WTC11 (cell line): Measurements from ENCODE around the gene MAEA. TPM values are rescaled to one million over a fixed set of nuclear protein-coding genes. Genes with fewer than 3 reads are reported as not detected.

Experiments
- ATAC-seq: fragments of 200-7000 bp; cut with Tn5 transposase; 2 replicates; pipeline ENCODE4 v1.10.0; 2021; ENCODE audit warnings: mild to moderate bottlenecking, moderate library complexity
- CTCF ChIA-PET: fragments of 300-600 bp; sonication (Branson Sonifier 250); formaldehyde crosslinking; loops from one replicate; lab custom pipeline; 2021; ENCODE audit warnings: antibody characterized with exemption; lab: Charles Lee
- POLR2A ChIA-PET: fragments of 350-600 bp; sonication (Branson Sonifier 250); formaldehyde crosslinking; loops from one replicate; lab custom pipeline; 2021; ENCODE audit warnings: antibody characterized with exemption; lab: Charles Lee
- DNase-seq: peaks from one replicate; pipeline ENCODE4 v3.0.0; 2021; ENCODE audit warnings: low spot score
- H3K27ac Mint-ChIP-seq: 2 replicates; pipeline ENCODE4 v1.8.0; 2021; ENCODE audit warnings: mixed read lengths
- H3K27me3 Mint-ChIP-seq: 2 replicates; pipeline ENCODE4 v1.8.0; 2021; ENCODE audit warnings: low read depth, mild to moderate bottlenecking, moderate library complexity, mixed read lengths
- H3K36me3 Mint-ChIP-seq: 2 replicates; pipeline ENCODE4 v1.8.0; 2021; ENCODE audit warnings: mixed read lengths
- H3K4me1 Mint-ChIP-seq: 2 replicates; pipeline ENCODE4 v1.8.0; 2022; ENCODE audit warnings: mixed read lengths
- H3K4me3 Mint-ChIP-seq: 2 replicates; pipeline ENCODE4 v1.8.0; 2021; ENCODE audit warnings: mild to moderate bottlenecking, moderate library complexity, mixed read lengths
- H3K9me3 Mint-ChIP-seq: 2 replicates; pipeline ENCODE4 v1.8.0; 2021; ENCODE audit warnings: mixed read lengths
- CREM ChIP-seq: sonication (generic); formaldehyde crosslinking; IDR thresholded peaks from 2 replicates; pipeline ENCODE4 v1.8.1; 2022; ENCODE audit warnings: mild to moderate bottlenecking, missing genetic modification reagents, moderate library complexity
- ESRRA ChIP-seq: sonication (generic); formaldehyde crosslinking; IDR thresholded peaks from 2 replicates; pipeline ENCODE4 v1.8.1; 2022; ENCODE audit warnings: mild to moderate bottlenecking, missing genetic modification reagents, borderline replicate concordance
- FOXK1 ChIP-seq: sonication (generic); formaldehyde crosslinking; IDR thresholded peaks from 2 replicates; pipeline ENCODE4 v1.8.0; 2022; ENCODE audit warnings: mild to moderate bottlenecking, moderate library complexity, missing genetic modification reagents
- GTF2I ChIP-seq: fragments of 250-450 bp; sonication (Bioruptor Pico); conservative IDR thresholded peaks from 2 replicates; pipeline ENCODE4 v1.4.0; 2021; ENCODE audit warnings: mild to moderate bottlenecking
- NFE2L1 ChIP-seq: sonication (generic); formaldehyde crosslinking; IDR thresholded peaks from 2 replicates; pipeline ENCODE4 v1.8.1; 2023; ENCODE audit warnings: missing genetic modification reagents
- NR1H2 ChIP-seq: sonication (generic); formaldehyde crosslinking; IDR thresholded peaks from 2 replicates; pipeline ENCODE4 v1.9.0; 2021; ENCODE audit warnings: mild to moderate bottlenecking, moderate library complexity, missing genetic modification reagents
- NR2C2 ChIP-seq: sonication (generic); formaldehyde crosslinking; IDR thresholded peaks from 2 replicates; pipeline ENCODE4 v1.8.0; 2022; ENCODE audit warnings: mild to moderate bottlenecking, missing genetic modification reagents
- PRRX2 ChIP-seq: fragments of 250-450 bp; sonication (Bioruptor Pico); IDR thresholded peaks from 2 replicates; pipeline ENCODE4 v1.8.0; 2021; ENCODE audit warnings: mild to moderate bottlenecking
- SOX15 ChIP-seq: fragments of 250-450 bp; sonication (Bioruptor Pico); IDR thresholded peaks from 2 replicates; pipeline ENCODE4 v1.9.0; 2021; ENCODE audit warnings: mild to moderate bottlenecking
- ZNF121 ChIP-seq: sonication (generic); formaldehyde crosslinking; IDR thresholded peaks from 2 replicates; pipeline ENCODE4 v1.8.0; 2023; ENCODE audit warnings: missing genetic modification reagents
- ZNF263 ChIP-seq: sonication (generic); formaldehyde crosslinking; IDR thresholded peaks from 2 replicates; pipeline ENCODE4 v1.8.1; 2022; ENCODE audit warnings: low read depth, mild to moderate bottlenecking, moderate library complexity, missing genetic modification reagents
- total RNA-seq: library from RNA; stranded (reverse); gene quantifications from 3 replicates; pipeline ENCODE4 v1.2.3, GENCODE V29; 2021
- TF ChIP-seq, protein P1 (sequence below): sonication (generic); formaldehyde crosslinking; IDR thresholded peaks from 2 replicates; pipeline ENCODE4 v1.8.0; 2022; ENCODE audit warnings: mild to moderate bottlenecking, missing genetic modification reagents
- TF ChIP-seq, protein P2 (sequence below): sonication (generic); formaldehyde crosslinking; IDR thresholded peaks from 2 replicates; pipeline ENCODE4 v1.8.1; 2023; ENCODE audit warnings: mild to moderate bottlenecking, missing genetic modification reagents, borderline replicate concordance
- TF ChIP-seq, protein P3 (sequence below): sonication (generic); formaldehyde crosslinking; IDR thresholded peaks from 2 replicates; pipeline ENCODE4 v1.8.1; 2023; ENCODE audit warnings: mild to moderate bottlenecking, missing genetic modification reagents
- TF ChIP-seq, protein P4 (sequence below): sonication (generic); formaldehyde crosslinking; IDR thresholded peaks from 2 replicates; pipeline ENCODE4 v1.8.0; 2022; ENCODE audit warnings: mild to moderate bottlenecking, missing genetic modification reagents

Gene MAEA
- total RNA-seq, 1 experiment from 2014 or later = 86.9 TPM

DNA sequence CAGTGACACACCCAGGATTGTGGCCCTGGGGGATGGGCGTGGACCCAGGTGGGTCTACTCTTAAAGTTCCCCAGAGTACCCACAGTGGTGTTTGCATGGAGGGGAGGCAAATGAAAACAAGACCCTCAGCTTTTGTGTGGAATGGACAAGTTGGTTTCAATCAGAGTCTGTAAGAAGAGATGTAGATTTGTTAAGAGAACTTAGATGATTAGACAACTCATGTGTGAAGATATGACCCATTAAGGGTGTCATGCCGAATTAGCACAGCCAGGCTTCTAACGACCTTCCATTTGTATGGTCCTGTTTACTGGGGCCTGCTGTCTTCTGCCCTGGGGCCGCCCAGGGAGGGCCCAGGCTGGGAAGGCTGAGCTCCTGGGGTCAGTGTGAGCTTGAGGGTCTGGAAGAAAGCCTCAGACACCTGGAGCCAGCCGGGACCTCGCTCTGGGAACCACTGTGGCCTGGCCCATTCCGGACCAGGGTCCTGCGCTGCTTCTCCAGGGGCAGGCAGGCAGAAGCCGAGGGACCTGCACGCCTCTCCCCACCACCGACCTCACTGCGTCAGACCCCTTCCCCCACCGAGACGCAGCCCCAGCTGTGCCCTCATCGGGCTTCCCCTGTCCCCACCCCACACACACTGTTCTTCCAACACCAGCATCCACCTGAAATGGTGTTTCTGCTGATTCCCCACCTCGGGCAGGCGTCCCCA, 77.7 kb downstream of the MAEA start:
- no peak for DNase-seq
- TF ChIP-seq, protein P1, sequence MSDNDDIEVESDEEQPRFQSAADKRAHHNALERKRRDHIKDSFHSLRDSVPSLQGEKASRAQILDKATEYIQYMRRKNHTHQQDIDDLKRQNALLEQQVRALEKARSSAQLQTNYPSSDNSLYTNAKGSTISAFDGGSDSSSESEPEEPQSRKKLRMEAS (CRISPR knock-in tag) = no peak
- no peak for TF ChIP-seq ESRRA (CRISPR knock-in tag)
- TF ChIP-seq, all 79 proteins: peak for 0
- Mint-ChIP-seq H3K4me1 (0 out of 2 replicates have a peak, but pooled peaks cover 3% of the 10 kb centered on the region), H3K9me3 (no peaks in the 10 kb centered on the region), H3K36me3 (peaks cover 11% of the 10 kb centered on the region; the same call in 1 of the 2 replicates), H3K4me3 (no peak overlapping the region), H3K27ac (no peak overlapping the region), H3K27me3 (no peaks in the 10 kb centered on the region)
- ATAC-seq = no peak
- ChIA-PET CTCF (no interaction called here), POLR2A (no interaction called here)

DNA sequence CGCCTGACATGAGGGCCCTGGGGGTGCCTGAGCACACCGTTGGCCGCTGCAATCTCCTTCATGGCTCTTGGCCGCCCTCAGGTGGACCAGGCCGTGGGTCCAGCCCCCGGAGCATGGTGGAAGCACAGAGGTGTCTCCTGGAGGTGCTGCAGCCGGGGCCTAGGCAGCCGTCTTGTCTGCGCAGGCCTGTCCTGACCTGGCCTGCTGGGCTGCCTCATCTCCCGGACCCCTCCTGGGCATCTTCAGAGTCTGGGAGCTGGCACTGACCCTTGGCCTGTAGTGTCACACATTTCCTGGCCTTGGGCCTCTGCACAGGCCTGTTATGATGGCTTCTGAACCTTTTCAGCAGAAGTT, 78.2 kb downstream of the MAEA start:
- CTCF ChIA-PET = interaction anchor here (1.3 kb wide), 1 partner anchor 144 kb away, joined by 4 read pairs; no protein-coding TSS in a partner anchor
- Mint-ChIP-seq H3K4me3 (no peak overlapping the region), H3K4me1 (0 out of 2 replicates have a peak, but pooled peaks cover 3% of the 10 kb centered on the region), H3K9me3 (no peaks in the 10 kb centered on the region), H3K36me3 (peaks cover 12% of the 10 kb centered on the region; the same call in 1 of the 2 replicates), H3K27ac (no peak overlapping the region), H3K27me3 (no peaks in the 10 kb centered on the region)
- TF ChIP-seq, protein P2, sequence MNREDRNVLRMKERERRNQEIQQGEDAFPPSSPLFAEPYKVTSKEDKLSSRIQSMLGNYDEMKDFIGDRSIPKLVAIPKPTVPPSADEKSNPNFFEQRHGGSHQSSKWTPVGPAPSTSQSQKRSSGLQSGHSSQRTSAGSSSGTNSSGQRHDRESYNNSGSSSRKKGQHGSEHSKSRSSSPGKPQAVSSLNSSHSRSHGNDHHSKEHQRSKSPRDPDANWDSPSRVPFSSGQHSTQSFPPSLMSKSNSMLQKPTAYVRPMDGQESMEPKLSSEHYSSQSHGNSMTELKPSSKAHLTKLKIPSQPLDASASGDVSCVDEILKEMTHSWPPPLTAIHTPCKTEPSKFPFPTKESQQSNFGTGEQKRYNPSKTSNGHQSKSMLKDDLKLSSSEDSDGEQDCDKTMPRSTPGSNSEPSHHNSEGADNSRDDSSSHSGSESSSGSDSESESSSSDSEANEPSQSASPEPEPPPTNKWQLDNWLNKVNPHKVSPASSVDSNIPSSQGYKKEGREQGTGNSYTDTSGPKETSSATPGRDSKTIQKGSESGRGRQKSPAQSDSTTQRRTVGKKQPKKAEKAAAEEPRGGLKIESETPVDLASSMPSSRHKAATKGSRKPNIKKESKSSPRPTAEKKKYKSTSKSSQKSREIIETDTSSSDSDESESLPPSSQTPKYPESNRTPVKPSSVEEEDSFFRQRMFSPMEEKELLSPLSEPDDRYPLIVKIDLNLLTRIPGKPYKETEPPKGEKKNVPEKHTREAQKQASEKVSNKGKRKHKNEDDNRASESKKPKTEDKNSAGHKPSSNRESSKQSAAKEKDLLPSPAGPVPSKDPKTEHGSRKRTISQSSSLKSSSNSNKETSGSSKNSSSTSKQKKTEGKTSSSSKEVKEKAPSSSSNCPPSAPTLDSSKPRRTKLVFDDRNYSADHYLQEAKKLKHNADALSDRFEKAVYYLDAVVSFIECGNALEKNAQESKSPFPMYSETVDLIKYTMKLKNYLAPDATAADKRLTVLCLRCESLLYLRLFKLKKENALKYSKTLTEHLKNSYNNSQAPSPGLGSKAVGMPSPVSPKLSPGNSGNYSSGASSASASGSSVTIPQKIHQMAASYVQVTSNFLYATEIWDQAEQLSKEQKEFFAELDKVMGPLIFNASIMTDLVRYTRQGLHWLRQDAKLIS (CRISPR knock-in tag) = no peak
- TF ChIP-seq ZNF121 (CRISPR knock-in tag) (no peak), NR2C2 (CRISPR knock-in tag) (no peak), NFE2L1 (CRISPR knock-in tag) (no peak), SOX15 (no peak), NR1H2 (CRISPR knock-in tag) (no peak), FOXK1 (CRISPR knock-in tag) (no peak), GTF2I (CRISPR knock-in tag) (no peak), CREM (CRISPR knock-in tag) (no peak), PRRX2 (CRISPR knock-in tag) (no peak), ZNF263 (CRISPR knock-in tag) (no peak)
- TF ChIP-seq, protein P3, sequence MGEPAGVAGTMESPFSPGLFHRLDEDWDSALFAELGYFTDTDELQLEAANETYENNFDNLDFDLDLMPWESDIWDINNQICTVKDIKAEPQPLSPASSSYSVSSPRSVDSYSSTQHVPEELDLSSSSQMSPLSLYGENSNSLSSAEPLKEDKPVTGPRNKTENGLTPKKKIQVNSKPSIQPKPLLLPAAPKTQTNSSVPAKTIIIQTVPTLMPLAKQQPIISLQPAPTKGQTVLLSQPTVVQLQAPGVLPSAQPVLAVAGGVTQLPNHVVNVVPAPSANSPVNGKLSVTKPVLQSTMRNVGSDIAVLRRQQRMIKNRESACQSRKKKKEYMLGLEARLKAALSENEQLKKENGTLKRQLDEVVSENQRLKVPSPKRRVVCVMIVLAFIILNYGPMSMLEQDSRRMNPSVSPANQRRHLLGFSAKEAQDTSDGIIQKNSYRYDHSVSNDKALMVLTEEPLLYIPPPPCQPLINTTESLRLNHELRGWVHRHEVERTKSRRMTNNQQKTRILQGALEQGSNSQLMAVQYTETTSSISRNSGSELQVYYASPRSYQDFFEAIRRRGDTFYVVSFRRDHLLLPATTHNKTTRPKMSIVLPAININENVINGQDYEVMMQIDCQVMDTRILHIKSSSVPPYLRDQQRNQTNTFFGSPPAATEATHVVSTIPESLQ (CRISPR knock-in tag) = no peak
- TF ChIP-seq, protein P4, sequence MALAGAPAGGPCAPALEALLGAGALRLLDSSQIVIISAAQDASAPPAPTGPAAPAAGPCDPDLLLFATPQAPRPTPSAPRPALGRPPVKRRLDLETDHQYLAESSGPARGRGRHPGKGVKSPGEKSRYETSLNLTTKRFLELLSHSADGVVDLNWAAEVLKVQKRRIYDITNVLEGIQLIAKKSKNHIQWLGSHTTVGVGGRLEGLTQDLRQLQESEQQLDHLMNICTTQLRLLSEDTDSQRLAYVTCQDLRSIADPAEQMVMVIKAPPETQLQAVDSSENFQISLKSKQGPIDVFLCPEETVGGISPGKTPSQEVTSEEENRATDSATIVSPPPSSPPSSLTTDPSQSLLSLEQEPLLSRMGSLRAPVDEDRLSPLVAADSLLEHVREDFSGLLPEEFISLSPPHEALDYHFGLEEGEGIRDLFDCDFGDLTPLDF (CRISPR knock-in tag) = no peak
- DNase-seq = peak; percentile 10
- no peak for ATAC-seq
- POLR2A ChIA-PET = no interaction called here
